Astrocyte of the hippocampus (primary cell): ENCODE measurements around the gene MGARP.
A peak's percentile ranks its signal among the peaks of the same experiment; 100 is the strongest.
"Not testable (repeated sequence)": the region's sequence is repeated elsewhere in the genome, so short reads cannot be mapped to it uniquely, and the experiment has no call there.

Experiments used
- DNase-seq: peaks from one replicate; pipeline ENCODE4 v3.0.0; 2011; ENCODE audit warnings: low read depth, low spot score

MGARP gene

DNA sequence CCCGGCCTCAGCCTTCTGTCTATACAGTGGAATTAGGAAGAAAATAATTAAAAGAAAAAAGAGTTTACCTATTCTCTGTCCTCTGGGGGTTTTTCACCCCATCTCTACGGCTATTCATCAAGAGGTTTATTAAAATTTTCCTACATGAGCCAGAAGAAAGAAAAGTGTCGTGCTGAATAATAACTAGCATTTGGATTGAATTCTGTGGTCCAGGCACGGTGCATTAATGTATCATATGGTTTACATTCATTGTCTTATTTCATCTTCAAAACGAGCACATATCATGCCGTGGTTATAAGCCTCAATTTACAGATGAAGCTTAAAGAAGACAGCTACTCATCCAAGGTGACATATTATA lies 15.9 kb upstream of the MGARP start:
- DNase-seq, result no peak

DNA sequence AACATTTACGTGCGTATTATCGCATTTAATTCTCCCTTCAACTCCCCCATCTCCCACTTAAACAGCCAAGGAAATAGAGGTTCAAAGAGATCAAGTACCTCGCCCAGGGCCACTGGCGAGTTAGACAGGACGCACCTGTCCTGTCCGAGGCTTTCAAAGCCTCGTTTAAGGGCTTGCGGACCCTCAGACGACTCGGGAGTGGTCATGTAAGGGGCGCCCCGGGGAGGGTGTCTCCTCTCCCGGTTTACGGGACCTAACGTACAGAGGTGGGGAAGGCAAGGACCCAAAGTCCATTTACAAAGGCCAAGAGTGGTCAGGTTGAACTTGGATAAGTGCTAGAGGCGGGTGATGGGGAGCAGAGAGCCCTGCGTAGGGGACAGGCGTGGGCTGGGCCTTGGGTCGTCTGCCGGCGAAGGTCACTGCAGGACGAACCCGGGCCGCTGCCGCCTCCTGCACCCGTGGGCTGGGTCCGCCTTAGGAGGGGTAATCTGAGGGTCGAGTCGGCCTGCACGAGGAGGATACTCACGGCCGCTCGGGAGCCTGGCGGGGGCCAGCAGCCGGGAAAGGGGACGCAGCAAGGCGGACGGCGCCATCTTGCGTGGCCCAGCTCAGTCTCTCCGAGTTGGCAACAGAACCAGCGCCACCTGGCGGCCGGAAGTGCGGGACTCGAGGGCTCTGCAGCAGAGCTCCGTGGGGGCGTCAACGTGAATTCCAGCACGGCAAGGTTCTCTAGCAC lies 15.3 kb upstream of the MGARP start:
- DNase-seq, result peak; percentile 98

DNA sequence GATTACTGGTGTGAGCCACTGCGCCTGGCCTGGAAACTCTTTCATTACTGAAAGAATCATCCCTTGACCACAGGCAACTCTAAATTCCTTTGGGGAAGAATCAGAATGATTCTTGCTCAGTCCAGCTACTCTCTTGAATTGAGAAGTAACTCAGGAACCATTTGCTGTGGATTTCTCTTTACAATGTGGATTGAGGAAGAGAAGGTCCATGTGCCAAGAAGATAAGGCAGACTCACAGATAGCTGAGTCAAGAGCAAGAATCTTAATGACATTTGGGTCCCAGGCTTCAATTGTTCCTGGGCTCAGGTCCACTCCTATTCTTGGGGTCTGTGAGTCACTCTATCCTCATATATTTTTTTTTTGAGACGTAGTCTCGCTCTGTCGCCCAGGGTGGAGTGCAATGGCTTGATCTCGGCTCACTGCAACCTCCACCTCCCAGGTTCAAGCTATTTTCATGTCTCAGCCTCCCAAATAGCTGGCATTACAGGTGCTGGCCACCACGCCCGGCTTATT lies 6.2 kb upstream of the MGARP start:
- DNase-seq, result no peak

DNA sequence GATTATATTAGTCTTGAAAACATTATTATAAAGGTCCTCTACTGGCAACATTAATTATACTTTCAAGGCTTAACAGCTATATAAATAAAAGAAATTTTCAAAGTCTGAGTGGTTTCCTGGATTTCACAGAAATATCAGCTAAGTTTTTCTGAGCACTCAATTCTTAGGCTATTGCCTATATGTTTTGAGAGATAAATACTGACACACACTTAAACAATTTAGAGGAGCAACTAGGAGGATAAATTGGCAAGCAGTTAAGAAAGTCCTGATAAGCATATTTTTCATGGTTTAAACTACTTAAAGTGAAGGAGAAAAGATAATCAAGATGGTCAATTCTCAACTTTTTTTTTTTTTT lies 2.7 kb upstream of the MGARP start:
- no peak for DNase-seq

DNA sequence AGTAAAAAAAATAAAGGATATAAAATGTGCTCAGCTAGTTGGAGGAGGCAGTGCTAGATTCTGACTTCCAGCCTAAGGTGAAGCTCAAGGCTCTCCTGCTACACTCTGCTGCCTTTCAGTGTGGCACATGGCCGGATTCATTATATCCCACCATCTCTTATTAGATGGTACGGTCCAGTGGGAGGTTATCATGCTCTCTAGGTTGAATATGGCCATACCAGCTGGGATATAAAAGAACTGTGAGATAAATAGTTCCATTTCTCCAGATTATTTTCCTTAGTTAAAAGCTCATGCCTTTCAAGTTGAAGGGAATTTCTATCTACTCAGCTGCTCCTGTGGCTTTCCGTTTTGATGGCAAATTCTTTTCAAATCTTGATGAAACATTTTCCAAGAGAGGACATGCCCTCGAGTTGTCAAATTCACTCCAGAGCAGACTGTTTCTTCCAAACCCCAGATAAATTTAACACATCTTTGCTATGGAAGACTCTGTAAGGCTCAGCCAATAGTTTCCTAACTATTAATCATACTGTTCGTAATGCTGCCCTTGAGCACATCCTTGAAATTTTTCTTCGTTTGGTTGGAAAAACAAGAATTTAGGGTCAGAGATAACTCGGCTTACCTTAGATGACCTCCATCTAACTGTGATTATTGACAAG lies 2.2 kb upstream of the MGARP start:
- DNase-seq, result no peak

DNA sequence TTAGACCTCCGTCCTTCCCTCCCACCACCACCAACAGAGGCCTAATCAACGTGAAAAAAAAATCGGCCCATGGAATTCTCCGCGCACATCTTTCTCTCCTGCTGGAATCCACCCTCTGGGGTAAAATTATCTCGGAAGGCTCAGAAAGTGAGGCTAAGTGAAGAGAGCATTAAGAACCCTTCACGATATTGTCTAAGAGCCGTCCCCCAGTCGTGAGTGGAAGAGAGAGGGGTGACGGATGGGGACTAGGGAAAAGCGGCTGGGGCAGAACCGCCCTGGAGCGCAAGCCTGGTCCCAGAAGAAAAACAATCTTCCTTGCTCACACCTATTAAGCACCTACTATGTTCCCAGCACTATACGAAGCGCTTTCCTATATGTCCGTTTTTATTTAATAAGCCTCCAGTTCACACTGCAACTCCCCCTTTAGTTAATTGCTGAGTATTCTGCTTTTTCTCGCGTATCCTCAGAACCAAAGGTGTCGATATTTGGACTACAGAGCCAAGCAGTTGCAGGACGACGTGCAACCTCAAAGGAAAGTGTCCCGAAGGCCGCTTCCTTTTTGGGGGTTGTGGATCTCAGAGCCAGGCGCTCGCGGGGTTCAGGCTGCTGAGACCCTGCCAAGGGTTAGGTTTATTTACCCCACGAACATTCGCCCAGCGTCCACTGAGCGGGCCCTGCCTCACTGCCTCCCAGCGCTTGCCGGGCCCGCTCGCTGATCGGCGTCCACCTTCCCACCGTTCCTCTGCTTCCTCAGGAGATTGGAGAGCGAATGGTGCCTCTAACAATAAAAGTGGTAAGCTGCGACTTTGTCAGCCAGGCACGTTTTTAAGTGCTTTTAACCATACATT lies 889 bp downstream of the MGARP start:
- peak; percentile 61 for DNase-seq

DNA sequence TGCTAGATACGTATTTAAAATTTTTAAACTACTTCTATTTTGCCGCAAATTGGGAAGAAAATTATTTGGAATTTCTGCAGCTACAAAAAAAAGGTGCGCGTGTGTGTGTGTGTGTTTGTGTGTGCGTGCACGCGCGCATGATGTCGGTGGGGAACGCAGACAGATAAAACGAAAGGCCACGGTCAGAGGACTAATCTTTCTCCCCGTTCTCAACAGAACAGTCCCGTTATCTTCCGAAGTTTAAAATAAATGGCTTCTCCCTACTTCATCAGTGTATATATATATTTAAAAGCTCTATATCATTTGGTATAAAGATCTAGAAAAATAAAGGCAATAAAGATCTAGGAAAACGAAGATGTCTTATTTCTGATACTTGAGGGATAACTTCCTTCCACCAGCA lies 1.5 kb downstream of the MGARP start:
- DNase-seq, result no peak

DNA sequence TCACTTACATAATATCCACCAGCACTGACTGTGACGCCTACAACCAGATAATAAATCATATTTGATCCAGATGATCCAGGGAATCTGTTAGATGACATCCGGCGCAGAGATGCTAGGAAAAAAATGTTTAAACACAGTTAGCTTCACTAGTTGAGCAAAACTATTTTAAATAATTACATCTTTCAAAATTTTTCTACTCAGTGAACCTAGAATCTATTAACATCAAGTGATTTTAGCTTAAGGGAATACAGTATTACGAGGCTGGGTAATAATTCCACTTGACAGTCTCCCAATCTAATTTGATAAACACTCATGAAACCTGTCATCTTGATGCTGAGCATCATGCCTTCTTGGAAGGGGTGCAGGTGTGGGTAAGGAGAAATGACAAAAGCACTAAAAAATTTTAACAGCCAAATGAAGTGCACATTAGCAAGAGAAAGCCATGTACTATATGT lies 4.7 kb downstream of the MGARP start:
- DNase-seq, result no peak

DNA sequence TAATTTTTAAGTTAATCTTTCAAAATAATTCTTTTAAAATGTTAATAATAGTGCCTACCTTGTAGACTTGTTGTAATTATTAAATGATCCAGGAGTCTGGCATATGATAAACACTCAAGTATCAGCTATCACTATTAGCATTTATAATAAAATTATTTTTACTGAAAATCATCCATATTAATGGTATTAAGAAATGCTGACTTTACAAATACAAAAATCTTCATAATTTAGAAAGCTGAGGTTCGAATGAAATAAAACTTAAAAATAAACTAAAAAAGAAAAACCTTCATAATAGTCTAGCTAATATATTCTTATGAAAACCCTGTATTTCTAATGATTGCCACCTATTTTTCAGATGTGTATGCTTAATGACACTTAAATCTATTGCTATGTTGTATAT lies 5.2 kb downstream of the MGARP start:
- DNase-seq, result no peak

DNA sequence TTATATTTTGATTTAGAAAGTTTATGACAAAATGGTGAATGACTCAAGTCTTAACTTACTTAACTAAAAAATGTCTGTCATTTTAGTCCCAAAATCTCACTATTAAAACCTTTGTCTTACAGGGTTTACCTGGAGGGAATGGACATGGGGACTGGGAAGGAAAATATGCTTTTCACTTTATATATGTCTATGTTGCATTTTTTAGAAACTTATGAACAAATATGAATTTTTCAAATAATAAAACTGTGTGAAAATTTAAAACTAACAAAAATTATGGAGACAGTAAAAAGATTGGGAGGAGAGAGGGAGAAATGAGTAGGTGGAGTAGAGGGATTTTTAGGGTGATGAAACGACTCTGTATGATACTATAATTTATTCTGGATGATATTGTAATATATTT lies 6.2 kb downstream of the MGARP start:
- no peak for DNase-seq

DNA sequence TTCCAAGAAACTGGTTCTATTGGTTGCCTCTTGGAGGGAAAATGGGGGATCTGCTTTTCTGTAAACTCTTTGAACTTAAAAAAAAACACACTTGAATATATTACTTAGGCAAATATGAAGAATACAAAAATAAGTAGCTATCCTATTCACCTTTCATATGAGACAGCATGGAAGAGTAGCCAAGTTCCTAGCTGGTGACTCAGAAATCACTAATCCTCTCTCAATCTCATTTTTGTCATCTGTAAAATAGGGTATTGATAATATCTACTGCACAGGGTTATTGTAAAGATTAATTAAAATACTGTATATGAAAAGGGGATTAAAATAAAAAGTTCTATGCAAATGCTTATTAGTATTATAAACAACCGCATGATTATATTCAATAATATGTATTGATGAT lies 12.7 kb downstream of the MGARP start:
- DNase-seq, result no peak

DNA sequence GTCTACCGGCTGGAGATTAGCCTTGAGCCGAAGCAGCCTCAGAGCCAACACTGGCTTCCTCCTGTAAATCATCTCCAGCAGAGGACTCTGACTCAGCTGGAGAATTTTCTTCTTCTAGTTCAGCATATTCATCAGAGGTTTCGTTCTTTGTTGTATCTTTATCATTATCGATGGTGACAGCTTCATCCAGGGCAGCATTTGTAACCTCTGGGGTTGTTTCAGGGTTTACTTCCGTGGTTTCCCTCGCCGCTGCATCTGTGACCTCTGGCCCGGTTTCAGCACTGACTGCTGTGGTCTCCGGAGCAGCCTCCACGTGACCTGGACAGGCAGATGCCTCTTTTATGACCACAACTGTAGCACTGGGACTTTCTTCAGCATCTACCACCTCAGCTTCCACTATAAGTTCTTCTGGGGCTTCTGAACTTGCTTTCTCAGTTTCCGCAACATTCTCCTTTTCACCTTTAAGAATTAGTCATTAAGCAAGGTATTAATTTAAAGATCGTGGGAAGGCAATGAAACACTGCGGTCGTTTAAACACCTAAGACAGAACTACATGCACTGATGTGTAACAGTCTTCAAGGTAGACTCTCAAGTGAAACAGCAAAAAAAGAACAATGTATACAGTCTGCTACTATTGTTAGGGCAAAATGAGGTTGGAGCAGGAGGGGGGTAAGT lies 13.3 kb downstream of the MGARP start:
- peak; percentile 53 for DNase-seq

DNA sequence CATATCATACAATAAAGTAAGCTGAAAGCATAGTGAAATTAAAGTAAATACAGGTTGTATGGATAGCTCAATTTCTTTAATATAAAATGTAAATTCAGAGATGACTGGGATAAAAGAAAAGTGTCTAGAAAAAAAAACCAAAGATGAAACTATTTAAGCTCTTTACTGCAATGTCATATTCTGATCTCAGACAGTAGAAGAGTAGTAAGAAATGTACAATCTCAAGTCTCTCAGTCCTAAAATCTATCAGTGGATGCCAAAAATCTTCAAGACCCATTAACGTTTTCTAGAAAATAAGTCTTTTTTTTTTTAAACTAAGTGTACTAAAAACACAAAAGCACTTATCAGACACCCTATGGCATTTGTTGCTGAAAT lies 13.8 kb downstream of the MGARP start:
- DNase-seq, result no peak

DNA sequence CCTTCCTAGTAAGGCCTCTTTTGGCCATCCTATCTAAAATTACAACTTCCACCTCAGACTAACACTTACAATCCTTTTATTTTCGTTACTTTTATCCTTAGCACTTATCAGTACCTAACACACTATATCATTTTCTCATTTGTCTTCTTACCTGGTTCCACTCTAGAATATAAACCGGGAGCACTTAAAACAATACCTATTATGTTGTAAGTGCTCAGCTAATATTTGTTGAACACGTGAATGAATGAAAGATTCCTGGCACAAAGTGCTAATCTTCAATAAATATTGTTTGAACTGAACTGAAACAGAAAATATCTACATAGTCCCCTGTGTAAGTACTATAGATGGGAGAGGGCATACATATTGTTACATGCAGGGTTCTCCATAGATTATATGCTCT lies 14.4 kb downstream of the MGARP start:
- no peak for DNase-seq

DNA sequence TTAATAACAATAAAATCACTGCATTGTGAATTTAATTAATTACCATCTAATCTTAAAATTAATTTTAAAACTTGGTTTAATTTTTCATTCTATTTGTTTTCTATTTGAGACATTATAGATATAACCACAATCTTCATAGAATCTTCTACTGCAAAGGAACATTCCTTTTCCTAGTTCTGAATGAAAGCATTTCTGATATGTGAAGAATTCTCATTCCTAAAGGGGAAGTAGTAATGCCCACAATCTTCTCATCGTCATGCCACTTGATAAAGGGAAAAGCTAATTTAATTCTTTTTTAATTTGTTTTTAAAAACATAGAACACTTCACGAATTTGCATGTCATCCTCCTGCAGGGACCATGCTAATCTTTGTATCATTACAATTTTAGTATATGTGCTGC lies 23.7 kb downstream of the MGARP start:
- peak; percentile 41 for DNase-seq

DNA sequence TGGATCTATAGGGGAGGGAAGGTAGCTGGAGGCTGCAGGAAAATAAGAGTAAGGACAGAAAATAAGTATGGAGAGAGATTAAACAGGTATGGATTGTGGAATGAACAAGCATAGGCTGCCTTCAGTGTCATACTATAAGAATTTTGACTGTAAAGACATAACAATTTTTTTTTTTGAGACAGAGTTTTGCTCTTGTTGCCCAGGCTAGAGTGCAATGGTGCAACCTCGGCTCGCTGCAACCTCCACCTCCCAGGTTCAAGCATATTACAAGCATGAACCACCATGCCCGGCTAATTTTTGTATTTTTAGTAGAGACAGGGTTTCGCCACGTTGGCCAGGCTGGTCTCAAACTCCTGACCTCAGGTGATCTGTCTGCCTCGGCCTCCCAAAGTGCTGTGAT lies 24.4 kb downstream of the MGARP start:
- not testable (repeated sequence) for DNase-seq

DNA sequence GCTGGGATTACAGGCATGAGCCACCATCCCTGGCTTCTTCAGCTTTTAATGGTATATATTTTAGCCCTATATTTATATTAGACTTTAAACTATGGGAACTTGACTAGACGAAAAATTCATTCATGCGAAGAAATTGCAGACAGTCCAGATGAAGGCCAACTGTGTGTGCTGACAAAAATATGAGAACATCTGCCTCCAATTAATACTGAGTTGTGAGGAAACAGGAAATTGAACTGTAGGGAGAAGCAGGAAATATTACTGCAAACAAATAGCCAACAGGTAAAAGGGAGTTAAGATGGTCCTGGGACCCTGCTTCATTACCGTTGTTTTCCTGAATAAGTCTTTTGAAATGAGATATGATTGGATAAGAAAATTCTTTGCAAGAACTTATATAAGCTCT lies 26.3 kb downstream of the MGARP start:
- peak; percentile 14 for DNase-seq

DNA sequence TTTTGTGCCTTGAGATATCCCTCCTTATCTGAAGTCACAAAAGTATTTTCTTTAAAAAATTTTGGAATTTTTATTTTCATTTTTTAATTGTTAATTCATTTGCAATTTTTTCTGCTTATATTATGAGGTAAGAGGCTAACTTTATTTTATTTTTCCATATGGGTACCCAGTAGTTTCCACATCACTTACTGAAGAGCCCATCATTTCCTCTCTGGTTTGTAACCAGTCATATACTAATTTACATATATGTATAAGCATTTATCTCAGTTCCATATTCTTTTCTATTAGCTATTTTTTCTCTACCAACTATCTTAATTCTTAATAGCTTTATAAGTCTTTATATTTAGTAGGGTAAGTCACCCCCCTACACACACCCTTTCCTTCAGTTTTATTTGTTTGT lies 27.0 kb downstream of the MGARP start:
- DNase-seq, result no peak

DNA sequence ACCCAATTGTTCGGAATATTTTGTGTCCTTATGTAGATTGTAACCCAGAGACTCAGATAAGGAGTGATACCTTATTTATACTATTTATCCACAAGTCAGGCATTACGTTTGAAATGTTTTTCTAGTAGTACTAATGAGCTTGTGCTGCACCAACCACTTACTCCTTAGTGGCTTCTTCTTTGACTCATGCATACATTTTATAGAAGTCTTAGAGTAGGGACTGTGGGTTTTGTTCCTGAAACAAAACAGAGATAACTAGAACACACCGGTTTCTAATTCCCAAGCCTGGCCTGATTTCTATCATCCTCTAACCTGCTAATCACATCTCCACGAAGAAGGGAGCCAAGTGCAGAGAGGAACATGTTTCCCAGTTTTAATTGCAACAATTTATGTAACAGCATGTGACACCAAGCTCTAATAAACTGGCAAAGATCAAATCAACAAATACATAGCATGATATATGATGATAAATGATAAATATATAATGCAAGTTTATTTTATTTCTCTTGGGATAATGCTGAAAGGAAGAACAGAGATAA lies 32.3 kb downstream of the MGARP start:
- peak; percentile 38 for DNase-seq

DNA sequence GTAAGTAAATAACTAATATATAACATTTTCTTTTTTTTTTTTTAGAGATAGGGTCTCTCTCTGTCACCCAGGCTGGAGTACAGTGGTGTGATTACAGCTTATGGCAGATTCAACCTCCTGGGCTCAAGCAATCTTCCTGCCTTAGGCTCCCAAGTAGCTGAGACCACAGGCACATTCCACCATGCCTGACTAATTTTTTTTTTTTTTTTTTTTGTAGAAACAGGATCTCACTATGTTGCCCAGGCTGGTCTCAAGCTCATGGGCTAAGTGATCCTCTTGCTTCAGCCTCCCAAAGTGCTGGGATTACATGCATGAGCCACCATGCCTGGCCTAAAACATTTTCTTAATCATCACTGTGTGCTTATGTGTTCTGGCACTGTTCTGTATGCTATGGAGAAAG lies 32.8 kb downstream of the MGARP start:
- DNase-seq, result no peak

DNA sequence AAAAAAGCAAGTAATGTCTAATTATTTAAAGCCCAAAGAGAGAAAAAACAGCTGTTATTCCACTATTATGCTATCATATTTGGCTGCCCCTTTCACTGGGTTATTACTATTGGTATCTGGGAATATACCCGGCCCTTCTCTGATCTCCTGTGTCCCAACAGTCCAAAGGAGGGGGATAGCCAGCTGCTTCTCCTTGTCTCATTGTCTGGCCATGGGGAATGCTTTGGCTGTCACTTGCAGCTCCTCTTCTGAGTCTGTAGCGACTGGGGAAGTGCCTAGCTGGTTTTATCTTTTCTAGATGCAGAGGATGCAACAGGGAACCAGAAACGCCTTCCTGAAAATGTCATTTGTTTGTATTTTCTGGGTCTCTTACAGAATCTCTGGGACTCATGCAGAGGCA lies 33.9 kb downstream of the MGARP start:
- DNase-seq, result no peak

DNA sequence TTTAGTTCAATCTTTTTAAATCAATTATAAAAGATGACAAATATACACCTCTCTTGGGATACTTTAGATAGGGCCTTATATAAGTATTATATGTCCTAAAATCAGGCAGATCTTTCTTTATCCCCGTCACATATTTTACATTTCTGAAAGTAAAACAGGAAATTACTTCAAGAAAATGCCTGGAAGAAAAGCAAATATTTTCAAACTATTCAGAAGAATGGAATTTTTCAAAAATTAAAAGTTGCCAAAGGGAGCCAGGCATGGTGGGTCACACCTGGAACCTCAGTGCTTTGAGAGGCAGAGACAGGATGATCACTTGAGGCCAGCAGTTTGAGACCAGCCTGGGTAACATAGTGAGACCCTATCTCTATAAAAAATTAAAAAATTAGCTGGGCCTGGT lies 34.4 kb downstream of the MGARP start:
- DNase-seq, result no peak
